Measurements from ENCODE around the gene KRT5. TPM values are rescaled to one million over a fixed set of nuclear protein-coding genes. Genes with fewer than 3 reads are reported as not detected.

The KRT5 gene
- total RNA-seq, 1 donor from 2014 or later, result not detected

- TF ChIP-seq, protein P1, sequence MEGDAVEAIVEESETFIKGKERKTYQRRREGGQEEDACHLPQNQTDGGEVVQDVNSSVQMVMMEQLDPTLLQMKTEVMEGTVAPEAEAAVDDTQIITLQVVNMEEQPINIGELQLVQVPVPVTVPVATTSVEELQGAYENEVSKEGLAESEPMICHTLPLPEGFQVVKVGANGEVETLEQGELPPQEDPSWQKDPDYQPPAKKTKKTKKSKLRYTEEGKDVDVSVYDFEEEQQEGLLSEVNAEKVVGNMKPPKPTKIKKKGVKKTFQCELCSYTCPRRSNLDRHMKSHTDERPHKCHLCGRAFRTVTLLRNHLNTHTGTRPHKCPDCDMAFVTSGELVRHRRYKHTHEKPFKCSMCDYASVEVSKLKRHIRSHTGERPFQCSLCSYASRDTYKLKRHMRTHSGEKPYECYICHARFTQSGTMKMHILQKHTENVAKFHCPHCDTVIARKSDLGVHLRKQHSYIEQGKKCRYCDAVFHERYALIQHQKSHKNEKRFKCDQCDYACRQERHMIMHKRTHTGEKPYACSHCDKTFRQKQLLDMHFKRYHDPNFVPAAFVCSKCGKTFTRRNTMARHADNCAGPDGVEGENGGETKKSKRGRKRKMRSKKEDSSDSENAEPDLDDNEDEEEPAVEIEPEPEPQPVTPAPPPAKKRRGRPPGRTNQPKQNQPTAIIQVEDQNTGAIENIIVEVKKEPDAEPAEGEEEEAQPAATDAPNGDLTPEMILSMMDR (IDR thresholded peaks at IDR 0.05), result no peak
- no peaks in the 10 kb centered on the region for H3K9me3 Mint-ChIP-seq (ENCODE audit: low read depth)
- H3K36me3 Mint-ChIP-seq (ENCODE audit: low read depth), result no peaks in the 10 kb centered on the region
- no peak overlapping the region for H3K4me3 Mint-ChIP-seq (ENCODE audit: unreplicated experiment)
- no peak overlapping the region for H3K27ac Mint-ChIP-seq (ENCODE audit: unreplicated experiment)
- H3K27me3 Mint-ChIP-seq (ENCODE audit: low read depth), result peaks cover 27% of the 10 kb centered on the region
- DNase-seq (ENCODE audit: low spot score), result no peak
- H3K4me1 Mint-ChIP-seq (ENCODE audit: low read depth), result no peaks in the 10 kb centered on the region
Measured at GRCh38 chr12:52529846-52530245, 9.7 kb upstream of the KRT5 start.

DNA sequence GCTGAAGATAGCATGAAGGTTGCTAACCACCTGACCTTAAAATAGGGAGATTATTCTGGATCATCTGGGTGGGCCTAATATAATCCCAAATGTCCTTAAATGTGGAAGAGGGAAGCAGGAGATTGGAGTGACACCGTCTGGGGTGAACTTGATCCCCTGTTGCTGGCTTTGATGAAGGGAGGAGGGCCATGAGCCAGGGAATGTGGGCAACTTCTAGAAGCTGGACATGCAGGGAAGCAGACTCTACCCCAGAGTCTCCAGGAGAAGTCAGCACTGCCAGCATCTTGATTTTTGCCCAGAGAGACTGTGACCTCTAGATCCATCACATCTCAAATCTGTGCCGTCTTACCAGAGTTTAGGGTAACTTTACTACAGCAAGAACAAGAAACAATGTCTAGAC, 9.2 kb upstream of the KRT5 start:
- no peaks in the 10 kb centered on the region for H3K36me3 Mint-ChIP-seq (ENCODE audit: low read depth)
- no peaks in the 10 kb centered on the region for H3K9me3 Mint-ChIP-seq (ENCODE audit: low read depth)
- peaks cover 27% of the 10 kb centered on the region for H3K27me3 Mint-ChIP-seq (ENCODE audit: low read depth)
- H3K27ac Mint-ChIP-seq (ENCODE audit: unreplicated experiment), result no peak overlapping the region
- no peak for DNase-seq (ENCODE audit: low spot score)
- no peaks in the 10 kb centered on the region for H3K4me1 Mint-ChIP-seq (ENCODE audit: low read depth)
- TF ChIP-seq, protein P1 (IDR thresholded peaks at IDR 0.05), result no peak
- H3K4me3 Mint-ChIP-seq (ENCODE audit: unreplicated experiment), result no peak overlapping the region

DNA sequence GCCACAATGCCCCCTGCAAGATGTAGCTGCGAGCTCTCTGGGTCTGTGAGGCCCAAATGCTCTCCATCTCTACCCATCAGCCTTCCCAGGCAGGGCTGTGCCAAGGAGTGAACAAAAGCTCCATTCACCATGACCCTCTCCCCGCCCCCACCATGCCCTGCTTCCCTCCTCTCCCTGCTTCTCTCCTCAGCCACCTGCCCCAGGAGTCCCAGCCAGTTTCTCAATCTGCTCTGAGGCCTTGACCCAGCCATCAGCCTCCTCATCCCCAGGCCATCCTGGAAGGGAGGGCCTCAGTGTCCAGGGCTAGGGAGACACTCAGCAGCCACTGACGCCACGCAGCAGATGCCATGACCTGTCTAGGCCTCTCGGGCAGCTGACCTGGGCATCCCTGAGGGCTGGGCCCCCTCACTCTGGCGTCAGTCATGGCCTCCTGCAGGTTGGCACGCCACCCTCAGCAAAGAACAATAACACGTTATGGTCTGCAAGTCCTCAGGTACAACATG, 8.5 kb upstream of the KRT5 start:
- H3K4me1 Mint-ChIP-seq (ENCODE audit: low read depth), result no peaks in the 10 kb centered on the region
- TF ChIP-seq, protein P1 (IDR thresholded peaks at IDR 0.05), result no peak
- no peak for DNase-seq (ENCODE audit: low spot score)
- H3K36me3 Mint-ChIP-seq (ENCODE audit: low read depth), result no peaks in the 10 kb centered on the region
- no peaks in the 10 kb centered on the region for H3K9me3 Mint-ChIP-seq (ENCODE audit: low read depth)
- H3K27ac Mint-ChIP-seq (ENCODE audit: unreplicated experiment), result no peak overlapping the region
- H3K4me3 Mint-ChIP-seq (ENCODE audit: unreplicated experiment), result no peak overlapping the region
- H3K27me3 Mint-ChIP-seq (ENCODE audit: low read depth), result peaks cover 28% of the 10 kb centered on the region

DNA sequence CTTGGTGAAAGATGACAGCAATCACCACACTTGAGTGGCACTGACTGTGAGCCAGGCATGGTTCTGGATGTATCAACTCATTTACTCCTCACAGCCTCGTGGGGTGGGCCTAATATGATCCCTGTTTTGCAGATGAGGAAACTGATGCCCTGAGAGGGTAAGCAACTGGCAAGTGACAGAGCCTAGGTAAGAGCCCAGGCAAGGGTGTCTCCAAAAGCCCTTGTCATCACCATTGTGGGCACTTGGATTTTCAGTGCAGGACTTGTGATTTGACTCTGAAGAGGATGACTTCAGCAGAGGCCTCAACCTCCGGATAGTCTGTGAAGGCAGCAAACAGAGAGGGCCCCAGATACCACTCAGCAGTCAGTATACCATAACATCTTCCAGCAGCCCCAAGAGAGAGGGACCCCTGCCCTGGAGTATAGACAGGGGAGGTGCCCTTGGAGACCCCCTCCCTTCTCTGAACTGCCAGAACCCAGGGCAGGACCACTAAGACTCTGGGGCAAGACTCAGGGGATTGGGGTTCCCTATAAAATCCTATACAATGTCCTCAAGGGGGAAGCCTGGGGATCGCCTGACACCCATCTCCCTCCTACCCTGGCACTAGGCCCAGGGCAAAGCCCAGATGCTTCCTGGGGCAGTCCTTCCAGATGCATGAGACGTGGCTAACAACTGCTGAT, 7.1 kb upstream of the KRT5 start:
- H3K36me3 Mint-ChIP-seq (ENCODE audit: low read depth), result no peaks in the 10 kb centered on the region
- no peaks in the 10 kb centered on the region for H3K9me3 Mint-ChIP-seq (ENCODE audit: low read depth)
- TF ChIP-seq, protein P1 (IDR thresholded peaks at IDR 0.05), result no peak
- peaks cover 4% of the 10 kb centered on the region for H3K4me1 Mint-ChIP-seq (ENCODE audit: low read depth)
- DNase-seq (ENCODE audit: low spot score), result no peak
- no peak overlapping the region for H3K4me3 Mint-ChIP-seq (ENCODE audit: unreplicated experiment)
- no peak overlapping the region for H3K27ac Mint-ChIP-seq (ENCODE audit: unreplicated experiment)
- H3K27me3 Mint-ChIP-seq (ENCODE audit: low read depth), result peaks cover 34% of the 10 kb centered on the region

DNA sequence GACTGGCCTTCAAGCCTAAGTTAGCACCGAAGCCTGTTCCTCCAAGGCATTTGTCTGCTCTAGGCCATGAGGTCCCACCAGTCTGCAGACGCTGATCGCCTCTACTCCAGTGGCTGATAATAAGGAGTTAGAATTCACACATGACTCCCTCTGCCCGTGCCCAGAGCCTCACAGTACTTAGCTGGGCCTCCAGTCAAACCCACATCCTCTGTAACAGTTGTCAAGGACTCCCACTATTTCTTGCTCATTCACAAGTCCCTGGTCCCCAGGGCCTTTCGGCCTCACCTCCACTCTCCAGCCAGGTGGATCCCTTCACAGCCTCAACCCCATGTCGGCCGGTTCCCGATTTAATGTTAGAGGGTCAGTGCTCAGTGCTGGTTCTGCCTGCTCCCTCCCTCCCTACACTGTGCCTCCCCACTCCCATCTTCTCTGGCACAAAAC, 6.3 kb upstream of the KRT5 start:
- Mint-ChIP-seq H3K27me3 (ENCODE audit: low read depth) (peaks cover 31% of the 10 kb centered on the region), H3K4me3 (ENCODE audit: unreplicated experiment) (no peak overlapping the region), H3K4me1 (ENCODE audit: low read depth) (peaks cover 6% of the 10 kb centered on the region), H3K27ac (ENCODE audit: unreplicated experiment) (no peak overlapping the region), H3K9me3 (ENCODE audit: low read depth) (no peaks in the 10 kb centered on the region), H3K36me3 (ENCODE audit: low read depth) (no peaks in the 10 kb centered on the region)
- DNase-seq (ENCODE audit: low spot score), result no peak
- TF ChIP-seq, protein P1 (IDR thresholded peaks at IDR 0.05), result no peak

Data from chondrocyte (in vitro differentiated cells).